ENCODE measurements around the gene DGCR8. TPM values are rescaled to one million over a fixed set of nuclear protein-coding genes. Genes with fewer than 3 reads are reported as not detected.

Gene DGCR8
- polyA plus RNA-seq, 1 donor: 45.3 TPM

DNA sequence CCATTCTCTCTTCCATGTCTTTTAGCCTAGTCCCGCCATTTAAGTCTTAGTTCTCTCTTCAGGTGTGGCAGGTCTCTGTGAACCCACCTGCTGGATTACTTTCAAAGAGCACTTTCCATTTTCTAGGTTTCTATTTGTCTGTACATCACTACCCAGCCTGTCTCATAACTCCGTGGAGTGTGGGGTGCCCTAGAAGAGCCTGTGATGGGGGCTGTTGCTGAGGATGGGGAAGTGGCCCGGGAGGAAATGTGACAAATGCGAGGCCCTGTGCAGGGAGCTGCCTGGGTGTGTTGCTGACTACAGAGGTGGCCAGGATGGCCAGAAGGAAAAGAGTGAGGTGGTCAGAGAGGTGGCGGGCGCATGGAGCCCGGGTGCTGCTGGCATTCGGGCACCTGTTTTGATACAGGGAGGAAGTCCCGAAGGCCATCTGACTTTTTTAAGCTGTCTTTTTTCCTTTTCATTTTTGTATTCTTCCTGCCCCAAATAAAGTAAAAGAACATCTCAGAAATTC is 10.7 kb downstream of the DGCR8 start:
- no peak for DNase-seq

DNA sequence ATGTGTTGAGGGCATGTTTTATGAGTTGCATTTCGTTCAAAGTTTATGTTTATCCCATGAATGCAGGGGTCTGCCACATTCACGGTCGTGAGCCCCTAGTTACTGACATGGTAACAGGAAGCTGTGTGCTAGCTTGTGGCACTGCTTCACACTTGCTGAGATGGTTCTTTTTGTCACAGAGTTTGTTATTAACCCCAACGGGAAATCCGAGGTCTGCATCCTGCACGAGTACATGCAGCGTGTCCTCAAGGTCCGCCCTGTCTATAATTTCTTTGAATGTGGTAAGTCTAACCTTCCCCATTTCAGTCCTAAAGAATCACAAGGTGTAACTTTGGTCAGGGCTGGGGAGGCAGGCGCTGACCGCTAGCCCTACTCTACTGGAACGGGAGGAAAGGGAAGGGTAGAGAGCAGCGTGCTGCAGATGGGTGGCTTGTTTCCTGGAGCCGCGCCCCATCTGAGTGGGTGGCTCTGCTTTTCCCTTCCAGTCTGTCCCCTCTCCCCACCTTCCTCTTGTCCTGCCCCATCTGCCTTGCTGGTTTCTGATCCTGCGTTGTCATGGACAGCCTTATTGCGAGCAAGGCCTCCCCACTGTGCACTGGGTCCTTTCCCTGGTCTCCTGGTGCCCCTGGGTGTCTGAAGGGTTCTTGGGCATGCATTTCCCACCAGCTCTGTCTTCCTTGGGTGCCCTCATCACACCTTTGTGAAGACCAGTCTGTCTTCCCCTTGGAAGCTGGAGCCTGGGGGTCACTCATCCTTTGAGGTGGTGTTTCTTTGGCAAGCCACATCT is 11.8 kb downstream of the DGCR8 start:
- no peak for DNase-seq

DNA sequence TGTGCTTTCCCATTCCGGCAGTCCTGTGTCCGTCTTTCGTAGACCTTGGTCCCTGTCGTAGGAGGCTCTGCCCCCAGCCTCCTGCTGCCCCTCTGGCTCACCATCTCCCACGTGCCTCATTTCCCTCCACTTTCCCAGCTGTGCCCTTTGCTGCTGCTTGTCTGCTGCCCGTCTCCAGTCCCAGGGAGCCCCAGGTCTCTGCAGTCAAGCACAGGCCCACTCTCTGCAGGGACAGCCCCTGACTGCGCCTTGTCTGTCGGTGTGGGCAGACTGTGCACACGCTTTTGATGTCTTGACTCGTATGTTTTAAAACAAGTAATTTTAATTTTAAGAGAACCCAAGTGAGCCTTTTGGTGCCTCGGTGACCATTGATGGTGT is 12.4 kb downstream of the DGCR8 start:
- DNase-seq: no peak

DNA sequence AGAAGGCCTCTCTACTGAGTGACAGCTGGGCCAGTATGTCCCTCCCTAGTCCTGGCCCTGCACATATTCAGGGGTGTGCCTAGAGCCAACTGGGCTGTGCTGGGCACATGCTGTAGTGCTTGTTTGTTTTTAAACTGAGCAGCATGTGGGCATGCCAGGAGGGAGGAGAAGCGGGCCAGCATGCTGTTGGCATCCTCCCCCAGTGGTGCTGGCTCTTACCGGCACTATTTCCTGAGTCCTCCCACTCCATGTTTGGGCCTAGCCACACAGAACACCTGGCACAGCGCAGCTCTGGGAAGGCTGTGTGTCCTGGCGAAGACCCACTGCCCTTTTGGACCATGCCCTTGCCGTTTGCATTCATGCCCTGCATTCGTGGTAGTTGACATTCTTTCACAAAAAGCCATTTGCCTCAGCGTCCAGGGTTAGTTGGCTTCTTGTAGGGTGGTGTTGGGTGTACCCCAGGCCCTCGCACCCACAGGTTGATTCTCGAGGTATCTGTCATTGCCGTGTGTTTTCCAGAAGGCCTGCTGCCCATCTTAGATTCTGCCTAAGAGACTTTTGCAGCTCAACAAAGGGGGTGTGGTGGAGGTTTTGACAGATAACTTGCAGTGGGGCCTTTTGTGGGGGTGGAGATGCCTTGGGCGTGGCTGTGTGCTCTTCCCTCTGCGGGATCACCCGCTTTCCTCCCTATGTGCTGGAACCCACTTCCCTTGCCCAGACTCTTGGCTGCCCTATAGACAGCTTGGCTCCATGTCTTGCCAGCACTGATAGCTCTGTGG is 13.6 kb downstream of the DGCR8 start:
- DNase-seq: no peak

DNA sequence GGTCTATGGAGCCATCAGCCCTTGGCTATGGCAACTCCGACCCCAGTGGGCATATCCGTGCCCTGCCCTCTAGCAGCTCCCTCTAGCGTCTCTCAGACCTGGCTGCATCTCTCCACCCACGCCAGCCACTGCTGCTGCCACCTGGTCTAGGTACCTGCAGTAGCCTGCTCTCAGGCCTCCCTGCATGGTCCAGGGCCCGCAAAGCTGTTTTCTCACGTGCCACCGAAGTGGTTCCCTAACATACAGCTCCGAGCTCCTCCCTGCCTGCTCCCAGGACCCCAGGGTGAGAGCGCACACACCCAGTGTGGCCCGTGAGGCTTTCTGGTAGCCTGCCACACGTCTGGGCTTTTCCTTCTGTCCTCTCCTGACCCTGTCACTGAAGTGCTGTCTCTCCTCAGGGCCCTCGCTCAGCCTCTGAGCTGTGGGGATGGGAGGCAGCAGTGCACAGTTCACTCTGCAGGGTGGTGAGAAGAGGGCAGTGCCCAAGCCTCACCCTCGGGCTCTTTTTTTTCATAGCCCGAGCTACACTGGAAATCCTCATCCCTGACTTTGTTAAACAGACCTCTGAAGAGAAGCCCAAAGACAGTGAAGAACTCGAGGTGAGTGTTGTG is 14.3 kb downstream of the DGCR8 start:
- no peak for DNase-seq

DNA sequence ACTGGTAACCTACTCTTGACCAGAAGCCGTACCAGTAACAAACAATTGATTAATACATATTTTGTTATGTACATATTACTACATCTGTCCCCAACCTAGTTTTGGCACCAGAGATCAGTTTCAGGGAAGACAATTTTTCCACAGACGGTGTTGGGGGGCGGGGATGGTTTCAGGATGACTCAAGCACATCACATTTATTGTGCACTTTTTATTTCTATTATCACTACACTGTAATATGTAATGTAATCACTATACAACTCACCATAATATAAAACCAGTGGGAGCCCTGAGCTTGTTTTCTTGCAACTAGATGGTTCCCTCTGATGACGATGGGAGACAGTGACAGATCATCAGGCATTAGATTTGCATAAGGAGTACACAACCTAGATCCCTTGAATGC is 15.5 kb downstream of the DGCR8 start:
- no peak for DNase-seq

DNA sequence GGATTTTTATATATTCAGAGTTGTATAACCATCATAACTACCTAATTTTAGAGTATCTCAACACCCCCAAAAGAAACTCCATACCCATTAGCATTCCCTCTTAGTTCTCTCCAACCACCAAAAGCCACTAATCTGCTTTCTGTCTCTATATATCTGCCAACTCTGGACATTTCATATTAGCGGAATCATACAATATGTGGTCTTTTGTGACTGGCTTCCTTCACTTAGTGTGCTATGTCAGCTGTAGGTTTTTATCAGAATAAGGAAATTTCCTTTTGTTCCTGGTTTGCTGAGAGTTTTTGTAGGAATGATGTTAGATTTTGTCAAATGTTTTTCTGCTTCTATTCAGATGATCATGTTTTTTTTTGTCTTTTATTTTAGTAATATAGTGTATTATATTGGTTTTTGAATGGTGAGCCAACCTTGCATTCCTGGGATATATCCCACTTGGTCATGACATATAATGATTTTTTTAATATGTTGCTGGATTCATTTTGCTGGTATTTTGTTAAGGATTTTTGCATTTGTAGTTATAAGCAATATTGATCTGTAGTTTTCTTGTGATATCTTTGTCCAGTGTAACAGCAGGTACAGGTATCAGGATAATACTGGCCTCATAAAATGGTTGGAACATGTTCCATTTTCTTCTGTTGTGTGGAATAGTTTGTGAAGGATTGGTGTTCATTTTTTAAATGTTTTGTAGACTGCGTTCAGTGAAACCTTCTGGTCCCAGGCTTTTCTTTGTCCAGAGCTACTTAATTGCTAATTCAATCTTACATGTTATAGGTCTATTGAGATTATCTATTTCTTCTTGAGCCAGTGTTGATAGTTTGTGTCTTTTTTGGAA is 16.8 kb downstream of the DGCR8 start:
- DNase-seq: no peak

DNA sequence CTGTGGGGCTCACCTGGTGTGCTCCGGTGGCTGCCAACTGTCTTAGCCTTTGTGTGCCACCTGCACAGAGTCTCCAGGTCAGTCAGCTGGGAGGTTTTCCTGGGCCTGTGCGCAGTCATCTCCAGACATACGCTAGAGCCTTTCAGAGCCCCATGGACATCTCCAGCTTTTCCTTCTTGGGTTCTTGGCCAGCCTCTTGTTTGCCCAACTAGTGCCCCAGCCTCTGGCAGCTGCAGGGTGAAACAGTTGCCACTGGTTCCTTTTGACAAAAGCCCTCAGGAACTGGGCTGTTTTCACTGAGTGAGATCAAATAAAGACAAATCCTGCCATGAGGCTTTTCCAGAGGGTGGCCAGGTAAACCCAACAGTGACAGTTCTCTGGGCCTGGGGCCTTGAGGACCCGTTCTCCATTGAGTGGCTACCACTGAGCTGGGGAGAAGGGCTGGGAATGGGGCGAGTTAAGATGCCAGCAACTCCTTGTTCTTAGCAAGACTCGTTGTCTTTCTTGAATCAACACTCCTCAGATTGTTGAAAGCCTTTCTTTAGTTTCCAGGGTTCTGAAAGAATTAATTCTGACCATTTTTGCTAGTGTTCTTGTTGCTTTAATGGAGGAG is 19.2 kb downstream of the DGCR8 start:
- no peak for DNase-seq

DNA sequence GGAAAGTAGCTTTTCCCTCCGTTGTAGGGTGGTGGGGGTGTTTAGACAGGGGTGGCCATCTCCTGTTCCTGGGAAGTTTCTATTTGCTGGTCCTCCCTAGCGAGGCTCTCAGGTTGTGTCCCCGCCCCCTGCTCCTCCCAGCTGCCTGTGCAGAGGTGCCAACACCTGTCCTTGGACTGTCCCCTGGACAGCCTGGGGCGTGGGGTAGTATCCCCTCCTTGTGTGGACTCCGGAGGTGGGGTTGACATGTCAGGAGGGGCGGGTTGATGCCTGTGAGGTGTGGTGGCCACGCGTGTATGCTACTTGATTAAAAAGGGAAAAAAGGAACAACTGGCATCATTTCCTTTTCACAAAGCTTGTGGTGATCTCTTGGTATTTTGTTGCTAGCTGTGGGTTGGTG is 21.6 kb downstream of the DGCR8 start:
- no peak for DNase-seq

DNA sequence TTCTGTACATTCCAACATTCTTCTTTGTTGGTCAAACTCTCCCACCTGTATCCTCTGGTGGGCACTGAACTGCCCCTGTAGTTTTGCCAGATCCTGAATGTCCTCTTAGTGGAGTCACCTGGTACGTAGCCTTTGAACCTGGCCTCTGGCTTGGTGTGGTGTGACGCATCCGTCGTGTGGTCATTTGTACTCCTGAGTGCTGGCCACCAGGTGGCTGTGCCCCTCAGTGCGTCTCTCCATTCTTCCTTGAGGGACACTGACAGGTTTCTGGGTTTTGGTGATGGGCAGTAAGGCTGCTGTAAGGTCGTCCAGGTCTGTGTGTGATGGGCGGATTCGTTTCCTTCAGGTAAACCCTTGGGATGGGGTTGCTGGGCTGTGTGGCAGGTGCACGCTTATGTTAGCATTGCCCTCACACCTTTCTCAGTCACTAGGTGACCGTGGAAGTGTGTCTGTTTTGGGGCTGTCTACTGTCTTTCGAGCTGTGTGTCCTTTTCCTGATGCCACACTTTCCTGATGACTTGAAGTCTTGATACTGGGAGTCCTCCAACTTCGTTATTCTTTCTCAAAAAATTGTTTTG is 22.3 kb downstream of the DGCR8 start:
- DNase-seq: no peak

DNA sequence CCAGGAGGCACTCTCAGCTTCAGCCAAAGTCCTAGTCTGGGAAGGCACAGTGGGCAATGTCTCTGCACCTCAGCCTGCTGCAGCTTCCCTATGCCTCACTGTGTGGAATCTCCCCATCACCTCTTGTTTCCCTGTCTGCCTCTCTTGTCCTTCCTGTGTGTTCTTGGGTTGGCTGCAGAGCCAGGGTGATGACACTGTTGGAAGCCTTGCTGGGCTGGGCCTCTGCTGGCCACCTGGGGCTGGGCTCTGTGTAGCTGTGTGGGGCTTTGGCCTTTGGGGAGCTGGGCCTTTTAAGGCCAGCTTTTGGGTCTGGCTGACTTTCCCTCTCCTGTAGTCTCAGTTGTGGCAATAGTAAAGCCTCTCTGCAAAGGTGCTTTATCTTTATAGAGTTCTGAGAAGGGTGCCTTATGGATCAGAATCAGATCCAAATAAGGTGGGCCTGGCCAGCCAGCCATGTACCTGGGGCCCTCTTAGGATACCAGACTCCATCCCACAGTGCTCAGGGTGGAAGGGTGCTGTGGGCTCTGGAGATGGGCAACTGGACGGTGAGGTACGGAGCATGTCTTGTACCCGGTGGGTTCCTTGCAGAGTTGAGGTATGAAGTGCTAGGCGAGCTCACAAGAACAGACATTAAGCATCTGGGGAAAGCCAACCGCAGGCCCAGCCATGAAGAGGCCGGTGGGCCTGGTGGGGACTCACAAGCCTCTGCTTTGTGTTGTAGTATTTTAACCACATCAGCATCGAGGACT is 25.6 kb downstream of the DGCR8 start:
- no peak for DNase-seq

DNA sequence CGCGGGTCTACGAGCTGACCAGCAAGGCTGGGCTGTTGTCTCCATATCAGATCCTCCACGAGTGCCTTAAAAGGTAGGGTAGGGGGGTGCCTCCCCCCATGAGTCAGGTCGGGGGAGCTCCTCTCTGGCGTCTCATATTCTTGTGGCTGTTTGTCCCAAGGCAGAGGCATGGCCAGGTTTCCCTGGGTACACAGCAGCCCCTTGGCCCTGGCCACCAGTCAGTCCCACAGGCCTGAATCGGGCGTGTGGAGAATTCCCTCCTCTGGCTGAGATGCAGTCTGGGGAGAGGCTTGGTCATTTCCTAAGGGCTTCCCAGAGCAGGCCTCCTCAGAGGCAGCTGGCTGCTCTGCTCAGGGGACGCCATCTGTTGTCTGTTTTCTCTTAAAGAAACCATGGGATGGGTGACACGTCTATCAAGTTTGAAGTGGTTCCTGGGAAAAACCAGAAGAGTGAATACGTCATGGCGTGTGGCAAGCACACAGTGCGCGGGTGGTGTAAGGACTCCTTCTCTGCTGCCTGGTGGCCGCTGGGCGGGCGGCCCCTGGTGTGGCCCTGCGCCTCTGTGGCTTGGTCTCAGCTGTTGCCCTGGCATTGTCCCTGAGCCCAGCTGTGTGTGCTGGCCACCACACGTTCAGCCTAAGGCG is 26.3 kb downstream of the DGCR8 start:
- no peak for DNase-seq

DNA sequence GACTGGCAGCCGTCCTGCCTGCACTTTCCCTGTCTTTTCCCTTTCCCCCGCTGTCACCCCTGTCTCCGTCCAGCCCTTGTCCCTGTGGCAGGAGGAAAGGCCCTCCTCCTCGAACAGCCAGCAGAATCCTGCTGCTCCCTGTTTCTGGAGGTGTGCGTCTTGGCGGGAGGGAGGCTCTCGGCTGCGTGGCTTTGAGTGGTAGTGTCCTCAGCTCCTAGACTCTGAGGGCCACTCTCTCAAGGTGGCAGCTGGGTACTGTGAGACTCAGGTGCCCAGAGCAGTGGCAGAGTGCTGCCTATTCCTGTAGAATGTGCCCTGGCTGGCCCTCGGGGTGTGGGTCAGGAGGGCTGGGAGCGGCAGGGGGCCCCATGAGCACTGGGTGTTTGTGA is 26.8 kb downstream of the DGCR8 start:
- DNase-seq: no peak

DNA sequence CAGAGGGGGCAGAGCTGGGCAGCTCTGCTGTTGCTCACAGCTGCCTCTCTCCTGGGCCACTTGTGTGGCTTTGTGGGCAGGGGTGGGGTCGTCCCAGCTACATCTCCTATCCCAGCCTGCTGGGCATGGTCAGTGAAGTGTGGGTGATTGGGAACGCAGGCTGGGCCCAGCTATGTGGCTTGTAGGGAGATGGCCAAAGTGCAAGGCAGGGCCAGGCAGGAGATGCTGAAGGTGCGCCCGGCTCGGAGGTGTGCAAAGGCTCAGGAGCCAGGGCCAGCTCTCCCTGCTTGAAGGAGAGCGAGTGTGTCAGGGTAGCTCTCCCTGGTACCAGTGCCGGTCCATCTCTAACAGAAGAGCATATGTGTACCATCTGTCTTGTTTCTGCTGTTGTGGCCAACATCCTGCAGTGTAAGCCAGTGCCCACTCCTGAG is 27.4 kb downstream of the DGCR8 start:
- DNase-seq: no peak

DNA sequence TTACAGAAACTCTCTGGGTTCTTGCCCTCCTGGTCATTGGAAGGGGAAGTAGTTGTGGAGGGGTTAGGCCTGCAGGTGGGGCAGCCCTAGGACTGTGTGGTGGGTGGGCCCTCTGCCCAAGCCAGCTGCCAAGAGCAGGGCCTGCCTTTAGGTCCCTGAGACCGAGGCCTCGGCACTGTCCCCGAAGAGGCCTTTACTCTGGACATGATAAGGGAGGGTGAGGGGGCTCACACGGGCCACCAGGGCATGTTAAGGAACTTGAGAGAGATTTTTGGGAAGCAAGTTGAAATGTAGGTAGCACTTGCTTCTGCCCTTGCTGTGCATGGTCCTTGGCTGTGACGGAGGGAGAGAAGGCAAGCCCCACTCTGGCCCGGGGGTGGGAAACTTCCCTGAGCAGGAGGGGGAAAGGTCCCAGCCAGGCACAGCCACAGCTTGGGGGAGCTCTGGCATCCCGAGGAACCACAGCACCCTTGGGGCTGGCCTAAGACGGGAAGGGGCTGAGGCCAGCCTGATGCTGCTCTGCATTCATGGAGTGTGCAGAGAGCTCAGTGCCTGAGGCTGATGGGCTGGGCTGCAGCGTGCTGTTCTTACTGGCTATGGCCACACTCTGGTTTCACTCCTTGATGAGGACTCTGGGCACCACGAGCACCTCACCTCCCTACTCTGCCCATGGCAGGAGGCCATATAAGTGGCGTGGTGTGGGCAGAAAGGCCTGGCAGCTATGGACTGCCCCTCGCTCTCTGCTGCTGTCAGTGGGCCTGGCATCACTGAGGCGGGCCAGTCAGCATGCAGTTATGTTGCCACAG is 28.1 kb downstream of the DGCR8 start:
- DNase-seq: no peak

DNA sequence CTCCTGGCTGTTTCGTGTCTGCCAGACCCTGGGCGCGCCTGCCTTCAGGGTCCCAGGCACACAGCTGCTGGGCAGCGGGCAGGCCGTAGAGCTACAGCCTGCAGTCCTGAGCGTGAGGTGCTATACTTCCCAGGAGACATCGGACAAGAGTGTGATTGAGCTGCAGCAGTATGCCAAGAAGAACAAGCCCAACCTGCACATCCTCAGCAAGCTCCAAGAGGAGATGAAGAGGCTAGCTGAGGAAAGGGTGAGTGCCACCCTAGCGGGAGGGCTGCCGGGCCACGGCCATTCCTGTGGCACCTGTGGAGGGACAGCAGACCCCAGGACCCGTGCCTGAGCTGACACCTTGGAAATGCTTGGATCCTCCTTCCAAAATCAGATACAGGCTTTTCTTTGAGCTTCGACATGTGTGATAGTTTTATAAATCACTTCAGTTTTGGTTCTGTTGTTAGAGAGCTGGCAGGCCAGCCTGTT is 28.8 kb downstream of the DGCR8 start:
- DNase-seq: no peak

DNA sequence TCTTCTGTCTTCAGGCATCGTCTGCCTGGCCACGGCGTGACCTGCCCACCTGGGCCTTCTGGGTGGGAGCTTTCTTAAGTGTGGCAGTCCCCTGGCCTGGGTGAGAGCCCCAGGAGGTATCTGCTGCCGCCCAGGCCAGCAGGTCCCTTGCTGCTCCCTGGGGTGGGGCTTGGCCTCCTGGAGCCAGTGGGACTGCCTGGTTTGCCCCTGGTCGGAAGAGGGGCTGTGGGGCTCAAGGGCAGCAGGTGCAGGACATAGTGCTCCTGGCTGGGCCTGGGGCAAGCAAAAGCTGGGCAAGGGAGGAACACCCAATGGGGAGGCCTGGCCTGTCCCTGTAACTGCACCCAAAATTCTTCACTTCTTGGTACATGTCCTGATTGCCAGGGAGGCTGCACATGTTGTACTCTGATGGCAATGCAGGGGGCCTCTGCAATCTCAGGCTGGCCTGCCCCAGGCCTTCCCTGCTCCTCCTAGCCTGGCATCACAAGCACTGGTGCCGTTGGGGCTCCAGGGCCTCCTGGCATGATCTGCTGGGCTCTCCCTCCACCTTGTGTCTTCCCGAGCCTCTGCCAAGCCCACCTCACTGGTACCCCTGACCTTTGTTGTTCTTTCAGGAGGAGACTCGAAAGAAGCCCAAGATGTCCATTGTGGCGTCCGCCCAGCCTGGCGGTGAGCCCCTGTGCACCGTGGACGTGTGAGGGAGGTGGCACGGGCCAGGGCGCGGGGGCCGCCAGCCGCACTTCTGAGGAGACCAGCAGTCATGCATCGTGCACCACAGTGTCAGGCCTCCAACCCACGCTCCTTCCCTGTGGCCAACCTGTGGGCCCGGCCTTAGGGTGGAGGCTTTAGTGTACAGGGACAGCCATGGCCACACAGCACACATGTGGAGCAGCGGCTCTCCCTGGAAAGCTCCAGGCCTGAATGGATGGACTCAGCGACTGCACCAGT is 29.6 kb downstream of the DGCR8 start:
- no peak for DNase-seq

DNA sequence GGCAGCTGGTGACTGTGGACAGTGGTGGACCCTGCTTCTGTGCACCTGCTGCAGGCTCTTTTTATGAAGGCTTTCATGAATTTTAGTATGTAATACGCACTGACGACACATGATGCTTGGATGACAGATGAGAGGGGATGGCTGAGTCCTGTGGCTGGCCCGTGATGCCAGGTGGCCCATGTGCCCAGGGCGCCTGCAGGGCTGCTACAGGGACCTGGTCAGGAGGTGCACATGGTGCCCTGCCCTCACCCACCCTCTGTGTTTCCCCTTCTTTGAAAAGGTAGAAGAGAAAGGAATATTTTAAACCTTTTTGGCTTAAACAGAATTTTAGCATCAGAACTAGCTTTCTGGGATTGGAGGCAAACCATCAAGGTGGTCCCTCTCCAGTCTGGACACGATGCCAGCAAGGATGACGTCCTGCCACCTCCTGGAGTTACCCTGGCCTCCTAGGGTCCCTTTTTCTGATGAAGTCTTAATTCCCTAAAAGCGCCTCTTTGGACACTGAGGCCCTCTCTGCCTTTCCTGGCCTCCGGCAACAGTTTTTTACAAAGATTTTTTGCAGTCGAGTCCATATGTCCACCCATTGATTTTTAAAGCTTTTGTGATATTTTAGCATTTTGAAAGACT is 30.4 kb downstream of the DGCR8 start:
- DNase-seq: no peak

Data from hindlimb muscle (tissue), 1 donor.